ENCODE measurements around the gene HOXD12.

HOXD12 gene

GRCh38 chr2:176105730-176106580 lies 6.4 kb downstream of the HOXD12 start:
- Histone ChIP-seq H3K36me3 (ENCODE audit: insufficient read depth, low read length) (no peaks in the 10 kb centered on the region), H3K9me3 (replicated peaks; ENCODE audit: low read length) (no peaks in the 10 kb centered on the region), H3K27me3 (ENCODE audit: control insufficient read depth, insufficient read depth, low read length) (peaks cover 93% of the 10 kb centered on the region), H3K4me3 (ENCODE audit: low read length) (no peak overlapping the region), H3K4me1 (ENCODE audit: control insufficient read depth, insufficient read depth, low read length) (peaks cover 18% of the 10 kb centered on the region), H3K4me2 (ENCODE audit: low read length) (no peak overlapping the region), H3K9ac (ENCODE audit: low read depth, low read length) (no peak overlapping the region)

DNA sequence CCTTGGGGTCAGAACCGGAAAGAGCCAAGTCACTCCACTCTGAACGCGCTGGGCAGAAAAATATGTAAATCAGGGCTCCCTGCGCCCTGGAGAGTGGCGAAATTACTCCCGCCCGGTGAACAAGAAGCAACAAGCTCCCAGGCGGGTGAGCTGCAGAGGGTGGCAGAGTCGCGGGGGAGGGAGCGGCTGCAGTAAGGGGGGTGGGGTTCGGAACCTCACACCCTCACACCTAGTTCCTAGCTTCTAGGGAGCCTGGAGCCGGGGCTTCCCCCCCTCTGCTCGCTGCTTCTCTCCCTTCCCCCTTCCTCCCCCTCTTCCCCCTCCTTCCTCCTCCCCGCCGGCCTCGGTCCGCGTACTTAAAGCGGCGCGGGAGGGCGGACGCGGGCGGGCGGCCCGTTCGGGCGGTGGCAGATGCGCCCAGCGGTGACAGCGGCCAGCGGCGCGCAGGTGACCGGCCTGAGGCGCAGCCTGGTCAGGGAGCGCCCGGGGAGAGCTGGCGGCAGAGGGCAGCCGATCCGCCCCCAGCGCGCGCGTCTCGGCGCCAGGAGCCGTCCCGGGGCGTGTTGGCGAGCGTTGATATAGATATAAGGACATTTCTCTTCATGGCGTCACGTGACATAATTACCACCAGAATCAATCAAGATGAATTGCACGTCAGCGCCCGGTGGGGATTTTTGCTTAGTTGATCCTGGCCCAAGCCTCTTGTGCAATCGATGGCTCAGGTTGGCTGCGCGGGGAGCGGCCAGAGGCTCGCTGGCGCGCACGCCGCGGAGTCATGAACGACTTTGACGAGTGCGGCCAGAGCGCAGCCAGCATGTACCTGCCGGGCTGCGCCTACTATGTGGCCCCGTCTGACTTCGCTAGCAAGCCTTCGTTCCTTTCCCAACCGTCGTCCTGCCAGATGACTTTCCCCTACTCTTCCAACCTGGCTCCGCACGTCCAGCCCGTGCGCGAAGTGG lies 7.3 kb downstream of the HOXD12 start, which contains the start of gene HOXD11:
Gene HOXD11 (plus strand): TSS at position 700 of the 959 bp plus-strand sequence. CDS start 76 bp downstream, at position 776.
- peaks cover 18% of the 10 kb centered on the region for H3K4me1 ChIP-seq (ENCODE audit: control insufficient read depth, insufficient read depth, low read length)
- peak within 1 kb of the TSS; percentile 53 for H3K4me3 ChIP-seq (ENCODE audit: low read length)
- H3K9me3 ChIP-seq (replicated peaks; ENCODE audit: low read length): no peaks in the 10 kb centered on the region
- H3K9ac ChIP-seq (ENCODE audit: low read depth, low read length): no peak within 1 kb of the TSS
- H3K27me3 ChIP-seq (ENCODE audit: control insufficient read depth, insufficient read depth, low read length): peaks cover 92% of the 10 kb centered on the region
- no peaks in the 10 kb centered on the region for H3K36me3 ChIP-seq (ENCODE audit: insufficient read depth, low read length)
- peak within 1 kb of the TSS; percentile 56 for H3K4me2 ChIP-seq (ENCODE audit: low read length)

DNA sequence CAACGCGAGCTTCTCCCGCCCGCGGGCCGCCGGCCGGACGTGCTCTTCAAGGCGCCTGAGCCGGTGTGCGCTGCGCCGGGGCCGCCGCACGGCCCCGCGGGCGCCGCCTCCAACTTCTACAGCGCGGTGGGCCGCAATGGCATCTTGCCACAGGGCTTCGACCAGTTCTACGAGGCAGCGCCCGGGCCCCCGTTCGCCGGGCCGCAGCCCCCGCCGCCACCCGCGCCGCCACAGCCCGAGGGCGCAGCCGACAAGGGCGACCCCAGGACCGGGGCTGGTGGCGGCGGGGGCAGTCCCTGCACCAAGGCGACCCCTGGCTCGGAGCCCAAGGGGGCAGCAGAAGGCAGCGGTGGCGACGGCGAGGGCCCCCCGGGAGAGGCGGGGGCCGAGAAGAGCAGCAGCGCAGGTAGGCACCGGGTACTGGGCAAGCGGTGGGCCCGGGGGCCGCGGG lies 8.2 kb downstream of the HOXD12 start:
- peaks cover 92% of the 10 kb centered on the region for H3K27me3 ChIP-seq (ENCODE audit: control insufficient read depth, insufficient read depth, low read length)
- H3K9me3 ChIP-seq (replicated peaks; ENCODE audit: low read length): no peaks in the 10 kb centered on the region
- H3K36me3 ChIP-seq (ENCODE audit: insufficient read depth, low read length): no peaks in the 10 kb centered on the region
- no peak overlapping the region for H3K9ac ChIP-seq (ENCODE audit: low read depth, low read length)
- H3K4me1 ChIP-seq (ENCODE audit: control insufficient read depth, insufficient read depth, low read length): peaks cover 18% of the 10 kb centered on the region
- no peak overlapping the region for H3K4me3 ChIP-seq (ENCODE audit: low read length)
- H3K4me2 ChIP-seq (ENCODE audit: low read length): no peak overlapping the region

DNA sequence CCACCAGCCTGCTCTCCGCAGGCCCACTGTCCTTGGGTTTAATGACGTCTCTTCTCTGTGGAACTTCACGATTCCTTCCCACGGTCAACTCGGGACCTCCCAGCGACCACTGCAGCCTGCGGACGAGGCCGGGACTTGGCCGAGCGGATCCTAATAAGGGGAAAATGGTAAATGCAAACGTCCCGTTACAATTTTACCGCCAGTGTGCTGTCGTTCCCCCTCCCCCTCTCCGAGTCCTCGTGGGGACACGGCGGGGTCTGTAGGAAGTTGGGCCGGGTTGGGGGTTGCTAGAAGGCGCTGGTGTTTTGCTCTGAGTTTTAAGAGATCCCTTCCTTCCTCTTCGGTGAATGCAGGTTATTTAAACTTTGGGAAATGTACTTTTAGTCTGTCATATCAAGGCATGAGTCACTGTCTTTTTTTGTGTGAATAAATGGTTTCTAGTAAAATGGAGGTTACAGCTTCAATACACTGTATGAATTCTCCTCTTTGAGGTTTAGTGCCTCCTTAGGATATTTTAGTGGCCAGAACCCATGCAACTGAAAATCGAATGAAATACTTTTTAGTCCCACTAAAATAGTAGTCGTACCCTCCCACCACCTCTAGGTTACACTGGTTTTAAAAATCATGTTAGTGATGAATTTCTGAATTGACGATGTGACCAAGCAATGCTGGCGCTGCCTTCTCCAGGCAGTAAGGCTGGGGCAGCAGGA lies 9.8 kb downstream of the HOXD12 start:
- no peak overlapping the region for H3K4me2 ChIP-seq (ENCODE audit: low read length)
- H3K4me1 ChIP-seq (ENCODE audit: control insufficient read depth, insufficient read depth, low read length): peaks cover 12% of the 10 kb centered on the region
- no peak overlapping the region for H3K9ac ChIP-seq (ENCODE audit: low read depth, low read length)
- H3K9me3 ChIP-seq (replicated peaks; ENCODE audit: low read length): no peaks in the 10 kb centered on the region
- H3K36me3 ChIP-seq (ENCODE audit: insufficient read depth, low read length): no peaks in the 10 kb centered on the region
- H3K4me3 ChIP-seq (ENCODE audit: low read length): no peak overlapping the region
- peaks cover 92% of the 10 kb centered on the region for H3K27me3 ChIP-seq (ENCODE audit: control insufficient read depth, insufficient read depth, low read length)

DNA sequence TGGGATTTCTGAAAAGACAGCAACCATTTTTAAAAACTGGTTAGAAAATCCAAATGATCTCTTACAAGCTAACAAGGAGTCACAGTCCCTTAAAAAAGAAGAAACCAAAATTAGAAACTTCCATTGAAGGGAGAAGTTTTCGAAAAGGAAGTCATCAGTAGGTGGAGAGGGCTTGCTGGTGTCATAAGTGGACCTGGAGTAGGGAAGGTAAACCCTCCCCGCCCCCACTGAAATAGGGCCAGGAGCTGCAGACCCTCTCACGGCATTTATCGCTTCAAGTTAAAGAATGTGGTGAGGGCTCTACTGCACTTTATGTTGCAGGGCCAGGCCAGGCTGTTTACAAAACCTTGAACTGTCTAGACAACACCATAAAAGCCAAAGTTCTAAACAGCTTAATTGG lies 10.4 kb downstream of the HOXD12 start:
- peaks cover 92% of the 10 kb centered on the region for H3K27me3 ChIP-seq (ENCODE audit: control insufficient read depth, insufficient read depth, low read length)
- H3K36me3 ChIP-seq (ENCODE audit: insufficient read depth, low read length): no peaks in the 10 kb centered on the region
- H3K9ac ChIP-seq (ENCODE audit: low read depth, low read length): no peak overlapping the region
- no peak overlapping the region for H3K4me2 ChIP-seq (ENCODE audit: low read length)
- H3K9me3 ChIP-seq (replicated peaks; ENCODE audit: low read length): no peaks in the 10 kb centered on the region
- no peak overlapping the region for H3K4me3 ChIP-seq (ENCODE audit: low read length)
- peaks cover 6% of the 10 kb centered on the region for H3K4me1 ChIP-seq (ENCODE audit: control insufficient read depth, insufficient read depth, low read length)

DNA sequence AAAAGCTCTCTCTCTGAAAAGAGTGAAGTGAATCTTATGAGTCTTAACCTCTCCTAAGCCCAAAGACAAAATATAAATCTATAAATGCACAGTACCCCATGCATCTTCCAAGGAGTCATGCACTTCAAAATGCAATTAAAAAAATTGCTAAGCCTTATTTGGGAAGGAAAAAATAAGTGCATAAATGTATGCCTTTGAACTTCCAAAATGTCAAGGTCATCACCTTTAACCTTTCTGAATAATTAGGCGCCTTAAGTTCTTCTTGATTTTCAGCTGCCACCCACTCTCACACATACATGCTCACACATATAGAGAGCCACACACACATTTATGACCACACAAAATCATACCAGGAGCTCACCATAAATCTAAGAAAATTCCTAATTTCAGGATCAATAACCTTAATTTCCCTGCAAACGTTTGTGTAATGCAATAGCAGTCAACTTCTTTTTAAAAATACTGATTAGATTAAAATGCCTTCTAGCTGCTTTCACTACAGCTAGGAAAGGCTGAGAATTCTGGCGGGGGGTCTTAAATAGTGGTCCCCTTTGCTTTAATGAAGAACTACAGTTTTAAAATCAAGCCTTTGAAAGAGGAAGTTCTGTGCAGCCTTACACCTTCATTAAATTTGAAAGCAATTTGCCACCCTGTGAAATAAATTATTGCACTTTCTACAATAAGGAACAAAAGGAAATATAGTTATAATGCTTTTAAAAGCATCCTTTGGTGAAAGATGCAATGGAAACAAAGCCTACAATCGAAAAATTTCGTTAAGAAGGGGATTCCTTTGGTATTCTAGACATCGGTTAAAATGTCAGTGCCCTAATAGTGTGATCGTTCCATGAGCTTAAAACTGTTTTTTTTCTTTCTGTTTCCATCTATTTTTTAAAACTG lies 11.1 kb downstream of the HOXD12 start:
- Histone ChIP-seq H3K4me2 (ENCODE audit: low read length) (no peak overlapping the region), H3K4me1 (ENCODE audit: control insufficient read depth, insufficient read depth, low read length) (peaks cover 5% of the 10 kb centered on the region), H3K27me3 (ENCODE audit: control insufficient read depth, insufficient read depth, low read length) (peaks cover 92% of the 10 kb centered on the region), H3K36me3 (ENCODE audit: insufficient read depth, low read length) (no peaks in the 10 kb centered on the region), H3K9ac (ENCODE audit: low read depth, low read length) (no peak overlapping the region), H3K9me3 (replicated peaks; ENCODE audit: low read length) (no peaks in the 10 kb centered on the region), H3K4me3 (ENCODE audit: low read length) (no peak overlapping the region)

DNA sequence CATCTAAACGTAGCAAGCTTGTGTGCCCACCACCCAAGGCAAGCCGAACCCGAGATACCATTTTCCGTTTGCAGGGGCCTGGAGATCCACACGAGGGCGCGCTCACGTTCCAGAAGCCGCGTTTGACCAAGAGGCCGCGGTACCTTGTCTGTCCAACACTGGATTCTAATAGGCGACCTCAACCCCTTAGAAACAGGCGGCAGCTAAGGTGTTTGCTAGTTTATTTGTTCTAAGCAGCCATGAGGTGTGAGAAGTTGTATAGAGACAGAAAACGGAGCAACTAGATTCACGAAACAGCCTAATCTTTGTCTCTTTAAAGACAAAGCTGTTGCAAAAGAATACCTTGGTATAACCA lies 11.7 kb downstream of the HOXD12 start:
- H3K27me3 ChIP-seq (ENCODE audit: control insufficient read depth, insufficient read depth, low read length): peaks cover 92% of the 10 kb centered on the region
- H3K4me1 ChIP-seq (ENCODE audit: control insufficient read depth, insufficient read depth, low read length): peaks cover 5% of the 10 kb centered on the region
- no peak overlapping the region for H3K9ac ChIP-seq (ENCODE audit: low read depth, low read length)
- H3K9me3 ChIP-seq (replicated peaks; ENCODE audit: low read length): no peaks in the 10 kb centered on the region
- no peaks in the 10 kb centered on the region for H3K36me3 ChIP-seq (ENCODE audit: insufficient read depth, low read length)
- H3K4me2 ChIP-seq (ENCODE audit: low read length): no peak overlapping the region
- no peak overlapping the region for H3K4me3 ChIP-seq (ENCODE audit: low read length)

DNA sequence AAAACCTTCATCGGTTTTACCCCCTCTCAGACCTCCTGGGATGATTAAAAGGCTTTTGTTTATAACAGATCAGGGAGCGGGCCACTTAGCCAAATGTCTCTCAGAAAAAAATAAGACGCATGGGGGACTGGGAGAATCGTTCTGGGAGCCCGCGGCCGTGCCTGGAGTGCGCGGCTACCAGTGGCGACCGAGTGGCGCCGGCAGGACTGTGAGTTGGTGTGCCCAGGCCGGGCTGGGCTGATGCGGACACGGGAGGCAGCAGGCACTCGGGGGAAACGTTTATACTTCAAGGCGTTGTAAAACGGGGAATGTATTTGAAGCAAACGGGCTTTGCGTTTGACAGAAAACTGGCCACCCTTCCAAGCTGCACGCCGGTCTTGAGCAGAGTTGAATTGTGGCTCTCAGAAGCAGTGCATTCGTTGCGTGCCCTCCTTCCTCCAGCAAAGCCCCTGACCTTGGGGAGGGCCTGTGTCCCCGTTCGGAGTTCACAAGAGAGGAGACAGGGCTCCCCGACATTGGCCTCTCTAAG lies 12.3 kb downstream of the HOXD12 start:
- peaks cover 5% of the 10 kb centered on the region for H3K4me1 ChIP-seq (ENCODE audit: control insufficient read depth, insufficient read depth, low read length)
- no peaks in the 10 kb centered on the region for H3K36me3 ChIP-seq (ENCODE audit: insufficient read depth, low read length)
- no peak overlapping the region for H3K9ac ChIP-seq (ENCODE audit: low read depth, low read length)
- peaks cover 5% of the 10 kb centered on the region for H3K9me3 ChIP-seq (replicated peaks; ENCODE audit: low read length)
- H3K27me3 ChIP-seq (ENCODE audit: control insufficient read depth, insufficient read depth, low read length): peaks cover 92% of the 10 kb centered on the region
- no peak overlapping the region for H3K4me3 ChIP-seq (ENCODE audit: low read length)
- no peak overlapping the region for H3K4me2 ChIP-seq (ENCODE audit: low read length)

DNA sequence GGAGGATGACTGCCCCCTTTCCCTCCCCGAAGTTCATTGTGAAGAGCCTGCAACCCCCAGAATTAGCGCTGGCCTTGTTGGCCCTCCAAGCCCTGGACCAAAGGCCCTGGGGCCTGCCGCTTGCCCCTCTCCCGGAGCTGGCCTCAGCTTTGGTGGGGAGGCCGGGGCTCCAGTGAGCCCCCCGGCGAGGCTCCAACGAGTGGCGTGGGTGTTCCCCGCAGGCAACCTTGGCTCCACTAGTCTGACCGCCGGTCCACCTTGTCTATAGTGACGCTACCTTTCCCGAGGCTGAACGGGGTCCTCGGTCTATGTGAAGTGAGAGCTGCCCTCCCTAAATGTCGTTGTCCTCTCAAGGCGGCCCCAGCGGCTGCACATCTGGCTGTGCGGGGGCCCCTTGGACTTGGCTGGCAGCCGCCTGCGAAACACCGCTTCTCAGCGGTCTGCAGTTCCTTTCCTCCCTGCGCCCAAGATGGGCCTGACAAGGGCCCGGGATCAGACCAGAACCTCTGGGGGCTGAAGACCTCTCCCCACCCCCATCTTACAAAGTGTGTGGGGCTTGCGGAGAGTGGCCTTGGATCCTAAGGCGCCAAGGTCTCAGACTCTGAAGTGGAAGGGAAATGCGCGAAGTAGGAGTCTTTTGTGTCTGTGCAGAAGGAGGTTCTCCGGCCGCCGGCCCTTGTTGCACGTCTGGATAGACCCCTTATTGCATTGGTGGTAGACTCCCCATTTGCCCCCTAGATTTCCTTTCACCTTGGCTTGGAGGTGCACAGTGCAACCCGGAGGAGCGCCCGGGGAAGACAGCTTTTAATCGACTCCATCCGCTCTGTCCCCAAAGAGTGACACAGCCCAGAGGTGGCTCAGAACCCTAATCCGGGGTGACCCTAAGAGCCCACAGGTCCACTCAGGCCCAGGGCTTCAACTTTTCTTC lies 13.0 kb downstream of the HOXD12 start:
- Histone ChIP-seq H3K9me3 (replicated peaks; ENCODE audit: low read length) (peaks cover 5% of the 10 kb centered on the region), H3K4me3 (ENCODE audit: low read length) (no peak overlapping the region), H3K4me1 (ENCODE audit: control insufficient read depth, insufficient read depth, low read length) (no peaks in the 10 kb centered on the region), H3K27me3 (ENCODE audit: control insufficient read depth, insufficient read depth, low read length) (peaks cover 95% of the 10 kb centered on the region), H3K9ac (ENCODE audit: low read depth, low read length) (no peak overlapping the region), H3K36me3 (ENCODE audit: insufficient read depth, low read length) (no peaks in the 10 kb centered on the region), H3K4me2 (ENCODE audit: low read length) (no peak overlapping the region)
